ENCODE results near the gene ANKMY1.

Gene ANKMY1

GRCh38 chr2:240439698-240440151 lies 118.1 kb downstream of the ANKMY1 start:
- no peak for TF ChIP-seq CTCF (IDR thresholded peaks at IDR 0.05; ENCODE audit: low read depth, low read length, missing control alignments)
- no peak for DNase-seq (ENCODE audit: extremely low read depth, low read depth)
- no peak overlapping the region for H3K4me3 ChIP-seq (replicated peaks; ENCODE audit: low read depth, low read length)

GRCh38 chr2:240438810-240439697 lies 118.7 kb downstream of the ANKMY1 start:
- TF ChIP-seq CTCF (IDR thresholded peaks at IDR 0.05; ENCODE audit: low read depth, low read length, missing control alignments): no peak
- peak overlapping the region; percentile 76; the same call in 1 of the 2 replicates for H3K4me3 ChIP-seq (replicated peaks; ENCODE audit: low read depth, low read length)
- DNase-seq (ENCODE audit: extremely low read depth, low read depth): no peak

- peak; percentile 94 for TF ChIP-seq CTCF (IDR thresholded peaks at IDR 0.05; ENCODE audit: low read depth, low read length, missing control alignments)
- peak overlapping the region; percentile 76 for H3K4me3 ChIP-seq (replicated peaks; ENCODE audit: low read depth, low read length)
- no peak for DNase-seq (ENCODE audit: extremely low read depth, low read depth)
These were observed 119.7 kb downstream of the ANKMY1 start for GRCh38 chr2:240437861-240438809.

GRCh38 chr2:240437551-240437860 lies 120.3 kb downstream of the ANKMY1 start:
- DNase-seq (ENCODE audit: extremely low read depth, low read depth): no peak
- peak overlapping the region; percentile 76 for H3K4me3 ChIP-seq (replicated peaks; ENCODE audit: low read depth, low read length)
- TF ChIP-seq CTCF (IDR thresholded peaks at IDR 0.05; ENCODE audit: low read depth, low read length, missing control alignments): no peak

GRCh38 chr2:240436683-240437550 lies 120.9 kb downstream of the ANKMY1 start:
- DNase-seq (ENCODE audit: extremely low read depth, low read depth): no peak
- peak overlapping the region; percentile 76 for H3K4me3 ChIP-seq (replicated peaks; ENCODE audit: low read depth, low read length)
- TF ChIP-seq CTCF (IDR thresholded peaks at IDR 0.05; ENCODE audit: low read depth, low read length, missing control alignments): no peak
